Lower leg skin (tissue), 4 donors: ENCODE results near the gene CC2D2B. TPM values are rescaled to one million over a fixed set of nuclear protein-coding genes. Genes with fewer than 3 reads are reported as not detected.
"Not testable (repeated sequence)": the region's sequence is repeated elsewhere in the genome, so short reads cannot be mapped to it uniquely, and the experiment has no call there.

Experiments
- DNase-seq, 2 donors: peaks; one replicate each; pipeline ENCODE4 v3.0.0-alpha.2; 2019; ENCODE audit warnings: low spot score in 2 of 2
- H3K4me3 ChIP-seq: fragments of 200-600 bp; sonication (generic); 2 replicates; pipeline ENCODE4 v1.5.1; 2017; ENCODE audit warnings: mild to moderate bottlenecking, low read depth; ENCODE audit not compliant: poor library complexity, severe bottlenecking
- CTCF ChIP-seq, 3 donors: fragments of 450-650 bp; IDR thresholded peaks; one replicate each; pipeline ENCODE4 v1.5.1; 2016; ENCODE audit warnings: antibody characterized with exemption in 3 of 3, mild to moderate bottlenecking in 3 of 3, moderate library complexity in 2 of 3
- POLR2A ChIP-seq, 2 donors: fragments of 450-650 bp; IDR thresholded peaks; one replicate each; pipeline ENCODE4 v1.6.1; 2016 to 2017; ENCODE audit warnings: antibody characterized with exemption in 2 of 2, mild to moderate bottlenecking in 1 of 2, moderate library complexity in 1 of 2
- WGBS, 2 donors: methylation state at CpG; one replicate each; pipeline ENCODE4 v1.1.5; 2018; 5-methylcytosine and 5-hydroxymethylcytosine counted together
- intact Hi-C: fragments of 100-400 bp; cut with DNase I; formaldehyde crosslinking; loops from one replicate; pipeline ENCODE4 v1.15.0; 2023; ENCODE audit warnings: low total_unique reads
- total RNA-seq, 4 donors: library from RNA; depleted of rRNA; stranded (reverse); fragments of >200 nt; gene quantifications; one replicate each; pipeline ENCODE4 v1.1.0, GENCODE V29; 2016

The CC2D2B gene
- total RNA-seq, 4 donors from 2014 or later = 0.12 to 0.94 TPM; not detected in 2

GRCh38 chr10:96043033-96043892, 135.5 kb downstream of the CC2D2B start, which contains the start of gene CCNJ:
Gene CCNJ, plus strand, starts transcription at chr10:96043583. Its CDS starts 811 bp downstream, at chr10:96044394.
- no peak for TF ChIP-seq POLR2A (IDR thresholded peaks at IDR 0.05)
- TF ChIP-seq CTCF (IDR thresholded peaks at IDR 0.05) = no peak
- 3 to 6% methylated on average over 32 to 90 of the region's 92 CpGs for WGBS, 2 donors
- intact Hi-C loops = no loop called here
- H3K4me3 ChIP-seq = peak within 1 kb of the TSS; percentile 58
- peak; percentile 69 to 96 for DNase-seq

- intact Hi-C loops = no loop called here
- DNase-seq = peak; percentile 17 to 90
- TF ChIP-seq CTCF (IDR thresholded peaks at IDR 0.05) = no peak
- 1 to 2% methylated on average over 37 to 57 of the region's 58 CpGs for WGBS, 2 donors
- peak overlapping the region; percentile 58 for H3K4me3 ChIP-seq
These were observed 136.3 kb downstream of the CC2D2B start for GRCh38 chr10:96043893-96044715.

GRCh38 chr10:96044736-96045135, 137.0 kb downstream of the CC2D2B start:
- WGBS, 2 donors = 43 to 46% methylated on average over 8 of the region's 8 CpGs
- no peak for TF ChIP-seq POLR2A (IDR thresholded peaks at IDR 0.05)
- no peak for TF ChIP-seq CTCF (IDR thresholded peaks at IDR 0.05)
- intact Hi-C loops = no loop called here
- H3K4me3 ChIP-seq = peak overlapping the region; percentile 58
- no peak for DNase-seq

- intact Hi-C loops = no loop called here
- 87 to 90% methylated on average over 1 of the region's 1 CpG for WGBS, 2 donors
- H3K4me3 ChIP-seq = no peak overlapping the region
- DNase-seq = no peak
- TF ChIP-seq CTCF (IDR thresholded peaks at IDR 0.05) (no peak), POLR2A (IDR thresholded peaks at IDR 0.05) (no peak)
These were observed 138.8 kb downstream of the CC2D2B start for GRCh38 chr10:96046546-96046945.

- DNase-seq = no peak
- H3K4me3 ChIP-seq = no peak overlapping the region
- WGBS, 2 donors = 93 to 94% methylated on average over 4 of the region's 4 CpGs
- intact Hi-C loops = no loop called here
- TF ChIP-seq CTCF (IDR thresholded peaks at IDR 0.05) (no peak), POLR2A (IDR thresholded peaks at IDR 0.05) (no peak)
These were observed 139.4 kb downstream of the CC2D2B start for GRCh38 chr10:96047004-96047649.

GRCh38 chr10:96047925-96048324, 140.2 kb downstream of the CC2D2B start:
- DNase-seq, H3K4me3 ChIP-seq, intact Hi-C loops: not testable (repeated sequence)
- WGBS, 2 donors = 91 to 95% methylated on average over 3 of the region's 3 CpGs
